ENCODE results near the gene BFSP1.
A peak's percentile ranks its signal among the peaks of the same experiment; 100 is the strongest.

BFSP1 gene

DNA sequence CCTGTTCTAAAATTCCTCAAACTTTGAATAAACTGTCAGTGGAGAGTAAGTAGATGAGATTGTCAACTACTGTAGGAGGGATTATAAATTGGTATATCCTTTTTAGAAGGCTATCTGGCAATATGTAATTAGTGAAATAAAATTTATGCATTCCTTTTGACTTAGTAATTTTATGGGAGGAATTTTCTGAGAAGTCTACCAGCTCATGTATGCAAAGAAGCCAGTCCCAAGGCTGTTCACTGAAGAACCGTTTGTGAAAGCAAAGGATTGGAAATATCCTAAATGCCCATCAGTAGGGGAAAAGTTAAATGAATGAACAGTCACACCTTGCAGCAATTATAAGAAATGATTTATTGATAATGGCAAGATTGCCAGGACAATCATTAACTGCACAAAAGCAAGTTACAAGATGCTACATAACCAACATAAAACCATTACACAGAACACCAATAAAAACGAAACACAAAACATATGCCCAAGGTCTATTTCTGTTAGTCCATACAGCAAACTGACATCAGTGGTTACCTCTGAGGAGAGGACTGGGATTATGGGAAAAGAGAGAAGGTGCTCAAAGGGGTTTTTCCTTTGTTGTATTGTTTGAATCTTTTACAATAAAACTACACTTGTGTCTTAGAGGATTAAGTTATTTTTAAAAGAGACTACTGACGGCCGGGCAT lies 34.1 kb upstream of the BFSP1 start:
- DNase-seq (ENCODE audit: low spot score) = no peak
- peak overlapping the region; percentile 100 for H3K27ac ChIP-seq
- no peak for TF ChIP-seq CTCF (IDR thresholded peaks at IDR 0.05)
- no peak overlapping the region for H3K4me3 ChIP-seq

DNA sequence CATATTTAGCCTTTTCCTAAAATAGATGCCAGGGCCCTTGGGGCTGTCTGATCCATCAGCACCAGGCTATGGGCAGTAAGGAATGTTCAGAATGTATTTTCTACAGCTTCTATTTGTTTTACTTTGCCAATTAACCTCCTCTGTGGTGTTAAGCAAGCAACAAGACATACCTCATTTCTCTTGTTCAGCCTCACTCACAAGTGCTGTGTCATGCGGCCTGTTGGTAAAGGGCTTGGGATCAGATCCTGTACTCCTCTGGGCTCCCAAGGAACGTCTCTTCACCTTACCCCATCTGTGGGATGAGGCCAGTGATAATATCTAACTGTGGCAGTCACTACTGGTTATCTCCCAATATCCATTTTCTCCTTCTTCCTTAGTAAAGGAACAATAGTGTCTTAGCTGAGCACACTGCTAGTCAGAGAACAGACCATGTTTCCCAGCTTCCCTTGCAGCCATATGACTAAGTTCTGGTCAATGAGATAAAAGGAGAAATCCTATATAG lies 31.7 kb upstream of the BFSP1 start:
- no peak for DNase-seq (ENCODE audit: low spot score)
- Histone ChIP-seq H3K27ac (peak overlapping the region; percentile 72 to 100), H3K4me3 (no peak overlapping the region)
- no peak for TF ChIP-seq CTCF (IDR thresholded peaks at IDR 0.05)

- no peak for DNase-seq (ENCODE audit: low spot score)
- no peak for TF ChIP-seq CTCF (IDR thresholded peaks at IDR 0.05)
- H3K27ac ChIP-seq = peak overlapping the region; percentile 86
- no peak overlapping the region for H3K4me3 ChIP-seq
Observed at GRCh38 chr20:17560344-17561074, 29.3 kb upstream of the BFSP1 start.

- TF ChIP-seq CTCF (IDR thresholded peaks at IDR 0.05) = no peak
- H3K27ac ChIP-seq = peak overlapping the region; percentile 86
- H3K4me3 ChIP-seq = no peak overlapping the region
- DNase-seq (ENCODE audit: low spot score) = no peak
Observed at GRCh38 chr20:17559338-17559737, 28.2 kb upstream of the BFSP1 start.

DNA sequence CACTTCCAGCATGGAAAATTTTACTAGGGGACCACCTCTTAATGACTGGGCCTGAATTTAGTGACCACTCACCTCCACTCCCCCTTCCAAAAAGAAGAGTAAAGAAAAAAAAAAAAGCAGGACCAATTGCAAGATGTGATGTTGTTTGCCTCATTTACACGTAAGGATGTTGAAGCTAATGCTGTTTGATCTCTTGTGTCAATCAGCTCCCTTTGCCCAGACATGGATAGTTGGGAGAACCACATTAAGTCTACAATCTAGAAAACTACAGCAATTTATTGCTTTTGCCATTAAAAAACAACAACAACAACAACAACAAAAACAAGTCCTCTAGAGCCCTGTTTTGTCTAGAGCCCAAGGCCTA lies 27.7 kb upstream of the BFSP1 start:
- no peak for TF ChIP-seq CTCF (IDR thresholded peaks at IDR 0.05)
- H3K27ac ChIP-seq = peak overlapping the region; percentile 86
- DNase-seq (ENCODE audit: low spot score) = no peak
- H3K4me3 ChIP-seq = peak overlapping the region; percentile 42

DNA sequence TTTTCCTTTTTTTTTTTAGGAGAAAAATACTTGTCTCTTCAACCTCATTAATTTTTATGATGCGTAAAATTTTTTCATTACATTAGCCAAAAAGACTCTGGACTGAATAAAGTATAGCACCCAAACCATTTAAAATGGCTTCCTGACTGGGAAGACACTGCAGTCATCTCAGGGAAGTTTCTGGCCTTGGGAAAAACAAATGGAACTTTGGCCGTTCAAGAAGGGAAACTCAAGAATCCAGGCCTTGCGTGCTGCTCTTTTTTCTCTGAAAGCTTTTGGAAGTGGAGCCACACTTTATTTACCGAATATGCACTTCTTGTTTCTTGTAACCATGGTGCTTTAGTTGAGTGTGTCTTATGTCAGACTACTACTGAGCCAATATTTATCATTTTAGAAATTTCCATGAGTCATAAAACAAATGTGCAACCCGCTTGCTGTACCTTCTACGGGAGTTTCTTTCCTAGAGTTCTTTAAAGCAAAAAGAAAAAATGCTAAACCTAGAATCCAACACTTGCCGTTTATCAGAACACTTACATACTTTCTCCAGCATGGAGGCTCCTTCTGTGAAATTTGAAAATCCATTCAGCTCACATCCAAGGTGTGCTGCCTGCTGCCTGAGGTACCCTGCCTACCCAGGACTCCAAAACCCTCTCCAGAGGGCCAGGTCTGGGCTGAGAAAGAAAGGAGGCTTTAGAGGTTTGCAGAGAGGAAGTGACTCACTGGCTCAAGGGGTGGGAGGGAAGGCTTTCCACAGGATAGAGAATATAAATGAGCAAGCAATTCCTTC lies 27.2 kb upstream of the BFSP1 start:
- peak; percentile 86 for DNase-seq (ENCODE audit: low spot score)
- H3K27ac ChIP-seq = peak overlapping the region; percentile 86
- peak overlapping the region; percentile 42 for H3K4me3 ChIP-seq
- TF ChIP-seq CTCF (IDR thresholded peaks at IDR 0.05) = no peak
